BJ (cell line): ENCODE results near the gene PGF. TPM values are rescaled to one million over a fixed set of nuclear protein-coding genes. Genes with fewer than 3 reads are reported as not detected.
A peak's percentile ranks its signal among the peaks of the same experiment; 100 is the strongest.

Experiments
- CTCF ChIA-PET: fragments of 350-600 bp; formaldehyde crosslinking; extraction: SDS; loops from one replicate; lab custom pipeline; 2021; ENCODE audit warnings: antibody characterized with exemption, inconsistent platforms; lab: Yijun Ruan, JAX
- POLR2A ChIA-PET: fragments of 300-600 bp; sonication (Branson Sonifier 250); formaldehyde crosslinking; extraction: SDS; loops from one replicate; lab custom pipeline; 2021; ENCODE audit warnings: antibody characterized with exemption; lab: Charles Lee
- DNase-seq: peaks from one replicate; pipeline ENCODE4 v3.0.0-alpha.2; 2011; ENCODE audit warnings: low read depth
- H3K27me3 ChIP-seq: 2 replicates; pipeline ENCODE4 v1.6.0; 2011; ENCODE audit warnings: low read length; ENCODE audit not compliant: control insufficient read depth, insufficient read depth
- H3K36me3 ChIP-seq: 2 replicates; pipeline ENCODE4 v1.5.1; 2011; ENCODE audit warnings: low read length; ENCODE audit not compliant: control insufficient read depth, insufficient read depth
- H3K4me3 ChIP-seq: 2 replicates; pipeline ENCODE4 v1.5.1; 2011; ENCODE audit warnings: low read depth, mild to moderate bottlenecking, control low read depth, low read length
- CTCF ChIP-seq: IDR thresholded peaks from 2 replicates; pipeline ENCODE4 v1.5.1; 2011; ENCODE audit warnings: low read depth, mild to moderate bottlenecking, control low read depth, inconsistent platforms, low read length, moderate library complexity; ENCODE audit not compliant: insufficient read depth
- polyA plus RNA-seq: library from polyadenylated mRNA; depleted of rRNA; stranded (reverse); fragments of >200 nt; gene quantifications from 2 replicates; pipeline ENCODE4 v1.2.3, GENCODE V29; 2011

Gene PGF
- polyA plus RNA-seq, 1 experiment: 4.1 TPM

- no peak overlapping the region for H3K4me3 ChIP-seq
- POLR2A ChIA-PET: no interaction called here
- no peak for DNase-seq
- CTCF ChIA-PET: interaction anchor here (1.0 kb wide), 1 partner anchor 11 kb away, joined by 4 read pairs; no protein-coding TSS in a partner anchor
- H3K36me3 ChIP-seq: no peaks in the 10 kb centered on the region
- no peaks in the 10 kb centered on the region; the same call in 1 of the 2 replicates for H3K27me3 ChIP-seq
- TF ChIP-seq CTCF: no peak
These were observed 1.1 kb upstream of the PGF start for GRCh38 chr14:74956280-74957072.

GRCh38 chr14:74956027-74956279 lies 556 bp upstream of the PGF start:
- ChIA-PET CTCF (interaction anchor here (0.9 to 1.0 kb wide), 2 partner anchors 10 to 68 kb away, joined by 3 to 4 read pairs; no protein-coding TSS in a partner anchor), POLR2A (no interaction called here)
- no peaks in the 10 kb centered on the region; the same call in 1 of the 2 replicates for H3K27me3 ChIP-seq
- H3K4me3 ChIP-seq: no peak overlapping the region; the same call in 1 of the 2 replicates
- no peak for TF ChIP-seq CTCF
- no peaks in the 10 kb centered on the region for H3K36me3 ChIP-seq
- DNase-seq: no peak

DNA sequence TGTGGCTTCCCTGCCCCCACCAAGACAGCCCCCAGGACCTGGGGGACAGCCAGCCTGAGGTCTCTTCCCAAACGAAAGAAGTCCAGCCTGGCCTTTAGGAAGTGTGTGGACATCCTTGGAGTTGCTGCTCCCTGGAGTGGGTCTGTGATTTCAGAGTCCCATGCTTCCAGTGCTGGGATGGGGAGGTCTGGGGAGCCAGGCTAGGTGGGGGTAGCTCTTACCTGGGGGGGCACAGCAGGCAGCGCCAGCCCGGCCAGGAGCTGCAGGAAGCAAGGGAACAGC lies 509 bp downstream of the PGF start:
- TF ChIP-seq CTCF: no peak
- H3K36me3 ChIP-seq: no peaks in the 10 kb centered on the region
- ChIA-PET POLR2A (no interaction called here), CTCF (interaction anchor here (0.9 to 5.1 kb wide), 4 partner anchors 10 to 134 kb away, joined by 3 to 29 read pairs (median 15); no protein-coding TSS in a partner anchor)
- no peaks in the 10 kb centered on the region; the same call in 1 of the 2 replicates for H3K27me3 ChIP-seq
- no peak for DNase-seq
- H3K4me3 ChIP-seq: peak overlapping the region; percentile 45

DNA sequence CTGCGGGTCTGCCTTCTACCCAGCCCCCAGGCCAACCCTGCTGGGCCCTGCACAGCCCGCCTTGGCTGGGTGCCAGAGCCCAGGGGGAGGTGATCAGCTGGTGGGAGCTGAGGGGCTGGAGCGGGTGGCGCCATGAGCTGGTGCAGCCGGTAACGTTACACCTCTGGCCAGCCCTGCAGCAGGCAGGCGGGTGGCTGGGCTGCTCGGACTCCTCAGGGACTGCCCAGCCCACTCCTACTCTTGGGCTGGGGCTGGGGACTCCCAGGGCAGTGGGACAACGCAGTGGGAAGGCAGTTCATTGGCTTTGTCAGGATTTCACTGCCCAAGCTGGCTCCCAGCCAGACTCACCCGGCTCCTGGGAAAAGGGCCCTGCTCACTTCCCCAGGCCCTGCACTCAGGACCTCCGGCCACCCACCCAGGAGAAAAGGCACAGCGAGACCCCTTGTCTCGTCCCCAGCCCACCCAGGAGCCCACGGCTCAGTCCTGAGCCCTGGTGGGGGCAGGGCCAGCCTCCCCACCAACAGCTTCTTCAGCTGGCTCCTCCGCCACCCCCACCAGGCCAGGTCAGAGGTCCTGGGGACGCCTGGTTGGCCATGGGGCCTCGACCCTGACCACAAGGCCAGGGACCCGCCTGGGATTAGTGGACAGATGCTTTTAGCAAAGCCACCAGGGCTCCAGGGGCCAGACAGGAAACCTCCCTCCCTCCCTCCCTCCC lies 1.0 kb downstream of the PGF start:
- H3K4me3 ChIP-seq: peak overlapping the region; percentile 45

More for the DNA sequence above, 1.0 kb downstream of the PGF start:
- H3K27me3 ChIP-seq: no peaks in the 10 kb centered on the region; the same call in 1 of the 2 replicates
- ChIA-PET CTCF (interaction anchor here (1.0 to 5.1 kb wide), 4 partner anchors 9 to 134 kb away, joined by 3 to 29 read pairs (median 15); no protein-coding TSS in a partner anchor), POLR2A (no interaction called here)
- no peak for DNase-seq
- TF ChIP-seq CTCF: no peak
- no peaks in the 10 kb centered on the region; the same call in 1 of the 2 replicates for H3K36me3 ChIP-seq
